Measurements from ENCODE around the gene SUPT20HL2. TPM values are rescaled to one million over a fixed set of nuclear protein-coding genes. Genes with fewer than 3 reads are reported as not detected.

The SUPT20HL2 gene
- total and polyA plus RNA-seq, 8 donors: not detected

DNA sequence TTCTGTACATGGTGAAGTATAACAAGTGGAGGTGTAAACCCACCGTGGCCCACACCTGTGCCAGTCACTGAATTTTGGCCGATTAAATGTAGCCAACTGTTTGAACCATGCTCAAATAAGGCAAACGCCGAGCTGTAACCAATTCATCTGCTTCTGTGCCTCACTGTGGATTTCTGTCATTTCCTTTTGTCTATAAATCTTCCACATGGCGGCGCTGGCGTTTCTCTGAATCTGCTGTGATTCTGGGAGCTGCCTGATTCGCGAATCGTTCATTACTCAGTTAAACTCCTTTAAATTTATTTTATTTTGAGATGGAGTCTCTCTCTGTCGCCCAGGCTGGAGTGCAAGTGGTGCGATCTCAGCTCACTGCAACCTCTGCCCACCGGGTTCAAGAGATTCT, 19.2 kb downstream of the SUPT20HL2 start:
- ATAC-seq (no peak), DNase-seq (no peak)
- Histone ChIP-seq H3K4me3 (no peak overlapping the region), H3K27ac (no peak overlapping the region), H3K9me3 (no peaks in the 10 kb centered on the region), H3K36me3 (no peaks in the 10 kb centered on the region), H3K27me3 (peaks cover 0 to 6% of the 10 kb centered on the region in 2 donors), H3K4me1 (no peaks in the 10 kb centered on the region)
- TF ChIP-seq, protein P1, sequence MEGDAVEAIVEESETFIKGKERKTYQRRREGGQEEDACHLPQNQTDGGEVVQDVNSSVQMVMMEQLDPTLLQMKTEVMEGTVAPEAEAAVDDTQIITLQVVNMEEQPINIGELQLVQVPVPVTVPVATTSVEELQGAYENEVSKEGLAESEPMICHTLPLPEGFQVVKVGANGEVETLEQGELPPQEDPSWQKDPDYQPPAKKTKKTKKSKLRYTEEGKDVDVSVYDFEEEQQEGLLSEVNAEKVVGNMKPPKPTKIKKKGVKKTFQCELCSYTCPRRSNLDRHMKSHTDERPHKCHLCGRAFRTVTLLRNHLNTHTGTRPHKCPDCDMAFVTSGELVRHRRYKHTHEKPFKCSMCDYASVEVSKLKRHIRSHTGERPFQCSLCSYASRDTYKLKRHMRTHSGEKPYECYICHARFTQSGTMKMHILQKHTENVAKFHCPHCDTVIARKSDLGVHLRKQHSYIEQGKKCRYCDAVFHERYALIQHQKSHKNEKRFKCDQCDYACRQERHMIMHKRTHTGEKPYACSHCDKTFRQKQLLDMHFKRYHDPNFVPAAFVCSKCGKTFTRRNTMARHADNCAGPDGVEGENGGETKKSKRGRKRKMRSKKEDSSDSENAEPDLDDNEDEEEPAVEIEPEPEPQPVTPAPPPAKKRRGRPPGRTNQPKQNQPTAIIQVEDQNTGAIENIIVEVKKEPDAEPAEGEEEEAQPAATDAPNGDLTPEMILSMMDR (IDR thresholded peaks at IDR 0.05): no peak
- intact Hi-C loops (cut with DNase I): no loop called here

DNA sequence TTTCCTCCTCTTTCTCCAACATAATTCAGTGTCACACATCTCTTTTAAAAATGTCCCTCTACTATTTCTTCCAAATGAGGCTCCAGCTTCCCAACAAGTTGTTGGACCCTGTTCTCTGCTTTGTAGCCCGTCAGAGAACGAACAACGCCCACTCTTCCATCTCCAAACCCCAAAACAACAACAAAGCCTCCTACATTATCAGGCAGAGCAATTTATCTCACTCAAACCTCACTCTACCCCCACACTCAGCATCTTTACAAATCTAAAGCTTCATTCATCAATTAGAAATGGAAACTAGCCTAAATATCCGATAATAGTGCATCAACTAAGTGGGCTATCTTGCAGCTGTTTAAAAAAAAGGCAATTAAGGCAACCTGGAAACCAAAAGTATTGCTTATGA, 20.5 kb downstream of the SUPT20HL2 start:
- intact Hi-C loops (cut with DNase I): no loop called here
- DNase-seq: no peak
- H3K27ac ChIP-seq: no peak overlapping the region
- H3K27me3 ChIP-seq: peaks cover 0 to 7% of the 10 kb centered on the region in 2 donors
- no peak overlapping the region for H3K4me3 ChIP-seq
- H3K9me3 ChIP-seq: no peaks in the 10 kb centered on the region
- no peak for ATAC-seq
- TF ChIP-seq, protein P1 (IDR thresholded peaks at IDR 0.05): no peak
- H3K4me1 ChIP-seq: no peaks in the 10 kb centered on the region
- H3K36me3 ChIP-seq: no peaks in the 10 kb centered on the region

DNA sequence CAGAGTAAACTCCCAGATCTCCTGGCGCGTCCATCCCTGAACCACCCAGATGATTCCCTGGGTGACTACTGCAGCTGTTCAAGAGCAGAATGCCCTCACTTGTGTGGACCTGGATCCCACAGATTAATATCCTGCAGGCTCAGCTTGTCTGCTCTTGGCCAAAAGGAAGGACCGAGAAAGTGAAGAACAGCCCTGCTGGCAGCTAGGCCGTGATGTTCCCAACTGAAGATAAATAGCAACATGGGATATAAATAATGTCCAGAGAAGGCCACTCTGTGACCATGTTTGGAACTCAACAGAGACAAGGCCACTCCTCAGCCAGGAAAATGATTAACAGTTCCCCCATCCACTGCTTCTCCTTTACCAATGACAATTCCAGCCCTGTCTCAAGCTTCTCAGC, 21.5 kb downstream of the SUPT20HL2 start:
- DNase-seq: no peak
- Histone ChIP-seq H3K27ac (no peak overlapping the region), H3K4me1 (no peaks in the 10 kb centered on the region), H3K4me3 (no peak overlapping the region), H3K36me3 (no peaks in the 10 kb centered on the region), H3K9me3 (no peaks in the 10 kb centered on the region), H3K27me3 (peaks cover 0 to 7% of the 10 kb centered on the region in 2 donors)
- ATAC-seq: no peak
- intact Hi-C loops (cut with DNase I): no loop called here
- TF ChIP-seq, protein P1 (IDR thresholded peaks at IDR 0.05): no peak

DNA sequence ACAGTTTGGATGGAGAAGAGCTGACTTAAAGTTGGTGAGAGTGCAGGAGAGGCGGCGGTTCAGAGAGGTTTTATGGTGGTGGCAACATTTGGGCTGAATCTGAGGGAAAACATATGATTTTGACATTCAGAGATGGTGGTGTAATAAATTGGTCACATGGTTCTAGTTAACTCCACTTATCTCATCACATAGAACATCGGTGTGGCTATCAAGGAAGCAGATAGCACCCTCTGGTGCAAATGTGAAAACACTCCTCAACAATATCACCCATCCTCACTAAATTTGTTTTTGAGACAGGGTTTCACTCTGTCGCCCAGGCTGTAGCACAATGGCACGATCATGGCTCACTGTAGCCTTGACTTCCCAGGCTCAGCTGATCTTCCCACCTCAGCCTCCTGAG, 28.8 kb downstream of the SUPT20HL2 start:
- Histone ChIP-seq H3K4me3 (no peak overlapping the region), H3K36me3 (no peaks in the 10 kb centered on the region), H3K27me3 (peaks cover 0 to 6% of the 10 kb centered on the region in 2 donors), H3K9me3 (no peaks in the 10 kb centered on the region), H3K4me1 (no peaks in the 10 kb centered on the region), H3K27ac (no peak overlapping the region)
- ATAC-seq (no peak), DNase-seq (no peak)
- intact Hi-C loops (cut with DNase I): no loop called here
- TF ChIP-seq, protein P1 (IDR thresholded peaks at IDR 0.05): no peak

DNA sequence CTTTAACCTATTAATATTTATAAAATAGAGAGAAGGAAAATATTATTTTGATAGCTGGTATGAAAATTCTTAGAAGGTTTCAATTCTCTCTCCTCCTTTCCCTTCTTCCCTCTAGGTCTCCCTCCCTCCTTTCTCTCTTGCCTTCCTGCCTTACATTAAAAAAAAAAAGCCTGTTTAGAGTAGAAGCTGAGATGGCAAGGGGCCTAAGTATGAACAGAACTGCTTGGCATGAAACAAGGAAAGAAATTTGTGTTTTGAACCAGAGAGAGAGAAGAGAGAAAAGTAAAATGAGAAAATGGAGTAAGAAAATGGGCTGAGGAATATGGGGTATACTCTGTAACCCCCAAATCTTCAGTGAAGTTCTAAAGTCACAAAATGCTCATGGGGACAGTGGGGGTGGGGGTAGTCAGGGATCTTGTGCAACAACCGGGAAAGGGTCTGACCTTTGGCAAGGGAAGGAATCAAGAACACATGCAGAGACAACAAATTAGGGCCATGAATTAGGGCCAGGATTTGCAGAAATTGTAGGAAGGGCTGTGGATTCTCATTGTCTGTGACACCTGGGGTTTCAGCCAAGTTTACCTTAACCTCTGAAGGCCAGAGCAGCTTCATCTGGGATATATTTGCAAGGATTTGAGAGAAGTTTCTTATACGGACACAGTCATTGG, 30.6 kb downstream of the SUPT20HL2 start:
- DNase-seq (no peak), ATAC-seq (no peak)
- Histone ChIP-seq H3K27me3 (no peaks in the 10 kb centered on the region), H3K27ac (no peak overlapping the region), H3K9me3 (no peaks in the 10 kb centered on the region), H3K36me3 (no peaks in the 10 kb centered on the region), H3K4me3 (no peak overlapping the region), H3K4me1 (no peaks in the 10 kb centered on the region)
- intact Hi-C loops (cut with DNase I): no loop called here
- TF ChIP-seq, protein P1 (IDR thresholded peaks at IDR 0.05): no peak

Measured in left lung (tissue), 10 donors.